ENCODE data around the gene C20orf204.

- TF ChIP-seq CTCF (IDR thresholded peaks at IDR 0.05; ENCODE audit: low read depth, low read length) (no peak), EZH2phosphoT487 (IDR thresholded peaks at IDR 0.05; ENCODE audit: low read depth) (no peak)
Measured at GRCh38 chr20:64052326-64052722, 16.3 kb downstream of the C20orf204 start.

Data from OCI-LY3 (cell line).